A549 (cell line): Measurements from ENCODE around the gene PLPP4. TPM values are rescaled to one million over a fixed set of nuclear protein-coding genes. Genes with fewer than 3 reads are reported as not detected.

Experiments
- ATAC-seq, 2 experiments: fragments of 200-7000 bp in 1 of 2; fragments of >200 bp in 1 of 2; cut with Nextera tagmentation in 1 of 2; cut with Tn5 transposase in 1 of 2; 3 replicates each; pipeline versions ENCODE4 v1.8.0 to v1.9.1; 2018 to 2020; ENCODE audit warnings: mild to moderate bottlenecking in 1 of 2, moderate library complexity in 1 of 2
- CTCF ChIA-PET: fragments of 300-600 bp; sonication (Branson Sonifier 250); formaldehyde crosslinking; extraction: SDS; loops from one replicate; lab custom pipeline; 2021; ENCODE audit warnings: antibody characterized with exemption, inconsistent platforms; lab: Yijun Ruan, JAX
- POLR2A ChIA-PET: fragments of 350-600 bp; formaldehyde crosslinking; extraction: SDS; loops from one replicate; lab custom pipeline; 2021; ENCODE audit warnings: antibody characterized with exemption, inconsistent platforms; lab: Yijun Ruan, JAX
- DNase-seq, 2 experiments: peaks; one replicate each; pipeline versions ENCODE4 v3.0.0 to v3.0.0-alpha.2; 2011 to 2016; ENCODE audit warnings: low read depth in 1 of 2, low spot score in 1 of 2
- FAIRE-seq: peaks from 2 replicates; lab custom pipeline; 2011; peaks lifted over from hg19 to GRCh38; lab: Jason Lieb, UNC
- H3K27ac ChIP-seq, 2 experiments: fragments of >200 bp; sonication (Bioruptor Twin); formaldehyde crosslinking; 3 replicates each; pipeline ENCODE4 v1.5.1; 2016 to 2017
- H3K4me1 ChIP-seq: fragments of >200 bp; sonication (Bioruptor Twin); formaldehyde crosslinking; 3 replicates; pipeline ENCODE4 v1.6.1; 2016
- H3K4me2 ChIP-seq: fragments of >200 bp; sonication (Bioruptor Twin); formaldehyde crosslinking; 3 replicates; pipeline ENCODE4 v1.6.1; 2016
- H3K4me3 ChIP-seq: fragments of >200 bp; sonication (Bioruptor Twin); formaldehyde crosslinking; 3 replicates; pipeline ENCODE4 v1.5.1; 2016
- H3K9me3 ChIP-seq: fragments of >200 bp; sonication (Bioruptor Twin); formaldehyde crosslinking; 3 replicates; pipeline ENCODE4 v1.6.1; 2016
- CBX2 ChIP-seq: fragments of 200-600 bp; sonication (generic); IDR thresholded peaks from 2 replicates; pipeline ENCODE4 v1.6.1; 2016; ENCODE audit warnings: low read depth, mild to moderate bottlenecking, borderline replicate concordance
- CBX8 ChIP-seq: fragments of 200-600 bp; sonication (generic); IDR thresholded peaks from 2 replicates; pipeline ENCODE4 v1.6.1; 2016
- CEBPB ChIP-seq, 2 experiments: fragments of >200 bp in 1 of 2; sonication (Bioruptor Twin) in 1 of 2; formaldehyde crosslinking in 1 of 2; IDR thresholded peaks; 2 replicates each; pipeline ENCODE4 v1.6.1; 2012 to 2016
- CTCF ChIP-seq: fragments of >200 bp; sonication (Bioruptor Twin); formaldehyde crosslinking; IDR thresholded peaks from 3 replicates; pipeline ENCODE4 v1.5.1; 2016
- EHF ChIP-seq: fragments of 250-450 bp; sonication (Bioruptor Pico); IDR thresholded peaks from 2 replicates; pipeline ENCODE4 v1.5.0; 2020; ENCODE audit warnings: mild to moderate bottlenecking
- EHMT2 ChIP-seq: fragments of 200-600 bp; sonication (generic); IDR thresholded peaks from 2 replicates; pipeline ENCODE4 v1.6.1; 2016; ENCODE audit warnings: antibody characterized with exemption, low read depth, mild to moderate bottlenecking, moderate library complexity
- ELK1 ChIP-seq: fragments of 150-350 bp; IDR thresholded peaks from 2 replicates; pipeline ENCODE4 v1.6.1; 2014; ENCODE audit warnings: low read depth, mild to moderate bottlenecking, low read length
- EP300 ChIP-seq, 2 experiments: fragments of >200 bp; sonication (Bioruptor Twin); formaldehyde crosslinking; IDR thresholded peaks; 2 replicates in 1 of 2; 3 replicates in 1 of 2; pipeline ENCODE4 v1.6.1; 2016 to 2017
- FOSB ChIP-seq: fragments of 250-450 bp; sonication (Bioruptor Pico); IDR thresholded peaks from 2 replicates; pipeline ENCODE4 v1.5.0; 2020; ENCODE audit warnings: mild to moderate bottlenecking, moderate library complexity
- FOSL2 ChIP-seq, 2 experiments: fragments of 450-650 bp in 1 of 2; fragments of >200 bp in 1 of 2; sonication (Bioruptor Twin) in 1 of 2; formaldehyde crosslinking; IDR thresholded peaks; 2 replicates each; pipeline versions ENCODE4 v1.5.0 to v1.6.1; 2016 to 2020; ENCODE audit warnings: mild to moderate bottlenecking in 1 of 2, moderate library complexity in 1 of 2
- HDAC2 ChIP-seq: fragments of 200-600 bp; sonication (generic); IDR thresholded peaks from 2 replicates; pipeline ENCODE4 v1.6.1; 2016
- HES2 ChIP-seq: fragments of >200 bp; sonication (Bioruptor Twin); formaldehyde crosslinking; IDR thresholded peaks from 2 replicates; pipeline ENCODE4 v1.6.1; 2016
- HEYL ChIP-seq: fragments of 250-450 bp; sonication (Bioruptor Pico); IDR thresholded peaks from 2 replicates; pipeline ENCODE4 v1.8.0; 2021; ENCODE audit warnings: mild to moderate bottlenecking, moderate library complexity
- HOXB5 ChIP-seq: fragments of 250-450 bp; sonication (Bioruptor Pico); IDR thresholded peaks from 2 replicates; pipeline ENCODE4 v1.5.0; 2020; ENCODE audit warnings: mild to moderate bottlenecking, moderate library complexity
- JUN ChIP-seq, 2 experiments: fragments of >200 bp; sonication (Bioruptor Twin); formaldehyde crosslinking; IDR thresholded peaks; 2 replicates in 1 of 2; 3 replicates in 1 of 2; pipeline ENCODE4 v1.6.1; 2016 to 2017
- KDM1A ChIP-seq: fragments of 200-600 bp; sonication (generic); IDR thresholded peaks from 2 replicates; pipeline ENCODE4 v1.6.1; 2016; ENCODE audit warnings: low read depth, mild to moderate bottlenecking
- MYC ChIP-seq: IDR thresholded peaks from 2 replicates; pipeline ENCODE4 v1.6.1; 2012; ENCODE audit warnings: mild to moderate bottlenecking, inconsistent platforms, low read length, improper control_type of control experiment, borderline replicate concordance
- NFE2L2 ChIP-seq: fragments of 150-350 bp; conservative IDR thresholded peaks from 2 replicates; pipeline ENCODE4 v1.6.1; 2014; ENCODE audit warnings: low read length
- NR3C1 ChIP-seq: fragments of >200 bp; sonication (Bioruptor Twin); formaldehyde crosslinking; IDR thresholded peaks from 3 replicates; pipeline ENCODE4 v1.6.1; 2017
- PBX3 ChIP-seq: IDR thresholded peaks from 2 replicates; pipeline ENCODE4 v1.6.1; 2012
- RAD21 ChIP-seq, 2 experiments: fragments of >200 bp in 1 of 2; sonication (Bioruptor Twin) in 1 of 2; formaldehyde crosslinking in 1 of 2; IDR thresholded peaks in 1 of 2; conservative IDR thresholded peaks in 1 of 2; 2 replicates in 1 of 2; 3 replicates in 1 of 2; pipeline ENCODE4 v1.6.1; 2012 to 2018; ENCODE audit warnings: inconsistent platforms in 1 of 2
- RARB ChIP-seq: fragments of 250-450 bp; sonication (Bioruptor Pico); IDR thresholded peaks from 2 replicates; pipeline ENCODE4 v1.8.0; 2021; ENCODE audit warnings: mild to moderate bottlenecking, moderate library complexity
- RNF2 ChIP-seq: fragments of 200-600 bp; sonication (generic); IDR thresholded peaks from 2 replicates; pipeline ENCODE4 v1.6.1; 2016; ENCODE audit warnings: low read depth, mild to moderate bottlenecking, antibody characterized with exemption, moderate library complexity, borderline replicate concordance
- ZC3H11A ChIP-seq: fragments of 450-650 bp; IDR thresholded peaks from 2 replicates; pipeline ENCODE4 v1.6.1; 2014; ENCODE audit warnings: antibody characterized with exemption, mild to moderate bottlenecking
- WGBS: methylation state at CpG from one replicate; pipeline ENCODE4 v1.1.6; 2017; ENCODE audit errors: missing lambda C conversion rate; 5-methylcytosine and 5-hydroxymethylcytosine counted together
- polyA plus RNA-seq, 4 experiments: library from polyadenylated mRNA; depleted of rRNA in 3 of 4; stranded (reverse); fragments of >200 nt; fragmentation: RNase III in 1 of 4; extraction: RNeasy Plus Mini Kit Qiagen cat#74134 plus additional on column Dnase treatment in 1 of 4; gene quantifications; 2 replicates in 3 of 4; 3 replicates in 1 of 4; pipeline ENCODE4 v1.2.3, GENCODE V29; 2011 to 2017

The PLPP4 gene
- polyA plus RNA-seq, 2 of the 4 experiments (the other 2 are of a cell fraction), result not detected

- no peaks in the 10 kb centered on the region for H3K9me3 ChIP-seq
- WGBS, result 5% methylated on average over 6 of the region's 6 CpGs
- no peaks in the 10 kb centered on the region for H3K4me1 ChIP-seq
- H3K4me2 ChIP-seq, result no peak overlapping the region
- no peak overlapping the region for H3K27ac ChIP-seq
- H3K4me3 ChIP-seq, result no peak overlapping the region
- TF ChIP-seq ZC3H11A (no peak), EHF (CRISPR knock-in tag) (no peak), RNF2 (no peak), HOXB5 (no peak), NFE2L2 (no peak), EP300 (IDR thresholded peaks at IDR 0.05) (no peak), FOSL2 (IDR thresholded peaks at IDR 0.05) (no peak), FOSL2 (CRISPR knock-in tag; IDR thresholded peaks at IDR 0.05) (no peak), NR3C1 (no peak), HDAC2 (no peak), KDM1A (no peak), HES2 (no peak), PBX3 (no peak), CBX8 (no peak), RARB (CRISPR knock-in tag) (no peak)
- TF ChIP-seq, all 56 proteins: peak for 0
- no peak for FAIRE-seq
- ChIA-PET POLR2A (no interaction called here), CTCF (no interaction called here)
- ATAC-seq, result no peak
- no peak for DNase-seq
These were observed 29.7 kb downstream of the PLPP4 start for GRCh38 chr10:120486671-120487205.

GRCh38 chr10:120490288-120490687, 33.3 kb downstream of the PLPP4 start:
- no peaks in the 10 kb centered on the region for H3K4me1 ChIP-seq
- H3K9me3 ChIP-seq, result no peaks in the 10 kb centered on the region
- DNase-seq (no peak), ATAC-seq (no peak), FAIRE-seq (no peak)
- no peak overlapping the region for H3K27ac ChIP-seq
- TF ChIP-seq HEYL (CRISPR knock-in tag), result no peak
- TF ChIP-seq CEBPB (IDR thresholded peaks at IDR 0.05), result no peak
- TF ChIP-seq RAD21 (conservative IDR thresholded peaks at IDR 0.05 in 1 of 2, IDR thresholded peaks at IDR 0.05 in 1 of 2), result no peak
- no peak for TF ChIP-seq MYC
- TF ChIP-seq CTCF, result no peak
- no peak for TF ChIP-seq EHMT2
- no peak for TF ChIP-seq NR3C1
- TF ChIP-seq JUN (IDR thresholded peaks at IDR 0.05), result no peak
- TF ChIP-seq NFE2L2, result no peak
- TF ChIP-seq FOSB (CRISPR knock-in tag), result no peak
- TF ChIP-seq CBX2, result no peak
- TF ChIP-seq KDM1A, result no peak
- TF ChIP-seq ELK1, result no peak
- no peak for TF ChIP-seq CBX8
- TF ChIP-seq FOSL2 (IDR thresholded peaks at IDR 0.05), result no peak
- no peak for TF ChIP-seq FOSL2 (CRISPR knock-in tag; IDR thresholded peaks at IDR 0.05)
- 0% methylated on average over 1 of the region's 1 CpG for WGBS
- no peak overlapping the region for H3K4me2 ChIP-seq
- H3K4me3 ChIP-seq, result no peak overlapping the region
- ChIA-PET POLR2A (no interaction called here), CTCF (no interaction called here)
